Measurements from ENCODE around the gene PTPN3. TPM values are rescaled to one million over a fixed set of nuclear protein-coding genes. Genes with fewer than 3 reads are reported as not detected.
A peak's percentile ranks its signal among the peaks of the same experiment; 100 is the strongest.

The PTPN3 gene
- total and polyA plus RNA-seq, 8 donors = 8.0 to 16.6 (median 13.6) TPM

- no peaks in the 10 kb centered on the region for H3K9me3 ChIP-seq
- ATAC-seq (peak; percentile 89 to 94 (median 90)), FAIRE-seq (no peak), DNase-seq (peak; percentile 80 to 94 (median 86))
- TF ChIP-seq CTCF (IDR thresholded peaks at IDR 0.05) = no peak
- peak overlapping the region; percentile 18 to 49 (median 40) for H3K4me3 ChIP-seq
- H3K27me3 ChIP-seq = no peaks in the 10 kb centered on the region
- H3K4me1 ChIP-seq = peaks cover 12 to 21% (median 12%) of the 10 kb centered on the region in 3 donors
- 1% methylated on average over 55 to 56 of the region's 56 CpGs for WGBS, 2 donors
- H3K36me3 ChIP-seq = no peaks in the 10 kb centered on the region
- peak overlapping the region; percentile 30 to 72 (median 62) for H3K27ac ChIP-seq
- intact Hi-C loops (cut with DNase I) = no loop called here
Measured at GRCh38 chr9:109499631-109500410, 1.7 kb upstream of the PTPN3 start.

GRCh38 chr9:109499093-109499630 is 1.1 kb upstream of the PTPN3 start:
- ATAC-seq (peak in 2 of 4 donors; percentile 1 to 2), FAIRE-seq (no peak), DNase-seq (no peak)
- no peak for TF ChIP-seq CTCF (IDR thresholded peaks at IDR 0.05)
- Histone ChIP-seq H3K4me1 (peaks cover 12 to 21% (median 12%) of the 10 kb centered on the region in 3 donors), H3K27ac (peak overlapping the region; percentile 30 to 72 (median 62)), H3K36me3 (no peaks in the 10 kb centered on the region), H3K9me3 (no peaks in the 10 kb centered on the region), H3K27me3 (no peaks in the 10 kb centered on the region), H3K4me3 (peak overlapping the region in 3 of 4 donors; percentile 18 to 49 (median 46))
- intact Hi-C loops (cut with DNase I) = no loop called here
- WGBS, 2 donors = 35 to 38% methylated on average over 12 of the region's 12 CpGs

- TF ChIP-seq CTCF (IDR thresholded peaks at IDR 0.05) = no peak
- no peaks in the 10 kb centered on the region for H3K36me3 ChIP-seq
- DNase-seq = peak in 5 of 6 donors; percentile 49 to 67 (median 59)
- H3K27me3 ChIP-seq = no peaks in the 10 kb centered on the region
- intact Hi-C loops (cut with DNase I) = no loop called here
- H3K4me3 ChIP-seq = peak overlapping the region in 3 of 4 donors; percentile 37 to 63 (median 62)
- peak; percentile 4 to 44 (median 12) for ATAC-seq
- H3K27ac ChIP-seq = peak overlapping the region; percentile 40 to 81 (median 72)
- no peak for FAIRE-seq
- H3K9me3 ChIP-seq = no peaks in the 10 kb centered on the region
- 2% methylated on average over 32 to 82 of the region's 82 CpGs for WGBS, 2 donors
- H3K4me1 ChIP-seq = peaks cover 12 to 21% (median 12%) of the 10 kb centered on the region in 3 donors
Measured at GRCh38 chr9:109497226-109498153, 617 bp downstream of the PTPN3 start.

GRCh38 chr9:109496841-109497225 is 1.3 kb downstream of the PTPN3 start:
- intact Hi-C loops (cut with DNase I) = no loop called here
- ATAC-seq = no peak
- Histone ChIP-seq H3K9me3 (no peaks in the 10 kb centered on the region), H3K4me3 (peak overlapping the region in 3 of 4 donors; percentile 37 to 63 (median 62)), H3K27me3 (no peaks in the 10 kb centered on the region), H3K4me1 (peaks cover 12 to 21% (median 12%) of the 10 kb centered on the region in 3 donors), H3K36me3 (no peaks in the 10 kb centered on the region), H3K27ac (peak overlapping the region in 2 of 4 donors; percentile 81)
- WGBS, 2 donors = 29 to 30% methylated on average over 4 of the region's 4 CpGs
- no peak for TF ChIP-seq CTCF (IDR thresholded peaks at IDR 0.05)
- no peak for DNase-seq
- no peak for FAIRE-seq
